Liver (tissue), 9 donors: ENCODE data around the gene HAO1. TPM values are rescaled to one million over a fixed set of nuclear protein-coding genes. Genes with fewer than 3 reads are reported as not detected.
A peak's percentile ranks its signal among the peaks of the same experiment; 100 is the strongest.

Experiments used
- DNase-seq: peaks from one replicate; pipeline ENCODE4 v3.0.0-alpha.2; 2017; ENCODE audit warnings: low spot score
- H3K27ac ChIP-seq, 2 donors: one replicate each; pipeline ENCODE4 v1.7.0; 2013; ENCODE audit warnings: inconsistent platforms in 2 of 2, low read length in 2 of 2, control low read depth in 1 of 2, low read depth in 1 of 2, mild to moderate bottlenecking in 1 of 2
- H3K27me3 ChIP-seq, 4 donors: one replicate each; pipeline versions ENCODE4 v1.6.1 to v1.7.0; 2013; ENCODE audit warnings: low read length in 3 of 4, inconsistent platforms in 1 of 4, mild to moderate bottlenecking in 1 of 4, moderate library complexity in 1 of 4; ENCODE audit not compliant: control insufficient read depth in 4 of 4, insufficient read depth in 4 of 4
- H3K36me3 ChIP-seq, 4 donors: one replicate each; pipeline versions ENCODE4 v1.6.1 to v1.7.0; 2013; ENCODE audit warnings: low read length in 3 of 4, mild to moderate bottlenecking in 3 of 4, low read depth in 1 of 4, moderate library complexity in 1 of 4; ENCODE audit not compliant: control insufficient read depth in 4 of 4, insufficient read depth in 3 of 4
- H3K4me1 ChIP-seq, 4 donors: one replicate each; pipeline versions ENCODE4 v1.6.1 to v1.7.0; 2013; ENCODE audit warnings: low read length in 3 of 4, mild to moderate bottlenecking in 3 of 4, moderate library complexity in 1 of 4; ENCODE audit not compliant: control insufficient read depth in 4 of 4, insufficient read depth in 4 of 4
- H3K4me3 ChIP-seq, 3 donors: one replicate each; pipeline versions ENCODE4 v1.6.1 to v1.7.0; 2013; ENCODE audit warnings: low read length in 3 of 3, control low read depth in 1 of 3, low read depth in 1 of 3, mild to moderate bottlenecking in 1 of 3
- H3K9ac ChIP-seq, 2 donors: one replicate each; pipeline ENCODE4 v1.7.0; 2013; ENCODE audit warnings: low read length in 2 of 2, mild to moderate bottlenecking in 2 of 2, moderate library complexity in 2 of 2, control low read depth in 1 of 2, low read depth in 1 of 2
- H3K9me3 ChIP-seq, 4 donors: one replicate each; pipeline versions ENCODE4 v1.6.1 to v1.7.0; 2013; ENCODE audit warnings: low read length in 3 of 4; ENCODE audit not compliant: control insufficient read depth in 4 of 4
- ATF3 ChIP-seq: IDR thresholded peaks from 2 replicates; pipeline ENCODE4 v1.6.1; 2016; ENCODE audit warnings: antibody characterized with exemption
- CTCF ChIP-seq: fragments of 150-350 bp; IDR thresholded peaks from 2 replicates; pipeline ENCODE4 v1.5.1; 2017; ENCODE audit warnings: improper control_type of control experiment, low read depth, low read length; ENCODE audit not compliant: missing input control
- EGR1 ChIP-seq, 2 donors: IDR thresholded peaks; 2 replicates each; pipeline ENCODE4 v1.6.1; 2016 to 2018; ENCODE audit warnings: antibody characterized with exemption in 2 of 2, low read depth in 2 of 2
- FOXA2 ChIP-seq: IDR thresholded peaks from 2 replicates; pipeline ENCODE4 v1.6.1; 2016; ENCODE audit warnings: antibody characterized with exemption
- GABPA ChIP-seq, 2 donors: IDR thresholded peaks in 1 of 2; conservative IDR thresholded peaks in 1 of 2; 2 replicates each; pipeline ENCODE4 v1.6.1; 2016; ENCODE audit warnings: antibody characterized with exemption in 2 of 2, mild to moderate bottlenecking in 1 of 2, moderate library complexity in 1 of 2
- HNF4A ChIP-seq, 2 donors: conservative IDR thresholded peaks; 2 replicates each; pipeline ENCODE4 v1.6.1; 2016; ENCODE audit warnings: antibody characterized with exemption in 2 of 2, mild to moderate bottlenecking in 2 of 2
- HNF4G ChIP-seq: IDR thresholded peaks from 2 replicates; pipeline ENCODE4 v1.6.1; 2016; ENCODE audit warnings: antibody characterized with exemption
- JUND ChIP-seq, 2 donors: IDR thresholded peaks; 2 replicates each; pipeline ENCODE4 v1.6.1; 2016; ENCODE audit warnings: antibody characterized with exemption in 2 of 2
- MAX ChIP-seq: IDR thresholded peaks from 2 replicates; pipeline ENCODE4 v1.6.1; 2016; ENCODE audit warnings: antibody characterized with exemption
- NR2F2 ChIP-seq: IDR thresholded peaks from 2 replicates; pipeline ENCODE4 v1.6.1; 2016; ENCODE audit warnings: antibody characterized with exemption
- RAD21 ChIP-seq, 2 donors: IDR thresholded peaks; 2 replicates each; pipeline ENCODE4 v1.6.1; 2016; ENCODE audit warnings: antibody characterized with exemption in 2 of 2, mild to moderate bottlenecking in 2 of 2
- REST ChIP-seq: IDR thresholded peaks from 2 replicates; pipeline ENCODE4 v1.6.1; 2016; ENCODE audit warnings: antibody characterized with exemption, mild to moderate bottlenecking
- RXRA ChIP-seq, 2 donors: IDR thresholded peaks; 2 replicates each; pipeline ENCODE4 v1.6.1; 2017 to 2018; ENCODE audit warnings: antibody characterized with exemption in 2 of 2, mild to moderate bottlenecking in 1 of 2
- SP1 ChIP-seq: IDR thresholded peaks from 2 replicates; pipeline ENCODE4 v1.6.1; 2018; ENCODE audit warnings: antibody characterized with exemption, mild to moderate bottlenecking
- TAF1 ChIP-seq: conservative IDR thresholded peaks from 2 replicates; pipeline ENCODE4 v1.6.1; 2016; ENCODE audit warnings: antibody characterized with exemption, mild to moderate bottlenecking
- WGBS: extraction: QIAGEN DNeasy Blood & Tissue Kit; methylation state at CpG from one replicate; pipeline ENCODE4 v1.1.7; 2013; 5-methylcytosine and 5-hydroxymethylcytosine counted together
- polyA plus RNA-seq, 2 donors: library from polyadenylated mRNA; stranded (reverse) in 1 of 2; unstranded in 1 of 2; fragments of 200-250 nt in 1 of 2; fragments of >200 nt in 1 of 2; fragmentation: Nextera tagmentation in 1 of 2; extraction: Ambion mirVana in 1 of 2; gene quantifications; one replicate each; pipeline versions ENCODE4 v1.2.1 to v1.2.3, GENCODE V29; 2013 to 2015
- total RNA-seq, 2 donors: library from RNA; depleted of rRNA; stranded (reverse); fragments of >200 nt; gene quantifications; one replicate each; pipeline ENCODE4 v1.2.3, GENCODE V29; 2014
- donor health status: healthy.
- donor health status: healthy.
- donor health status: healthy.
- donor health status: healthy.
- donor health status: healthy.

The HAO1 gene
- total and polyA plus RNA-seq, 4 donors, result 17.8 to 164 (median 161) TPM

- H3K4me1 ChIP-seq, result peaks cover 3 to 21% (median 6%) of the 10 kb centered on the region in 4 donors
- H3K27ac ChIP-seq, result no peak overlapping the region
- TF ChIP-seq EGR1 (IDR thresholded peaks at IDR 0.05; ENCODE audit: low read depth in 2 of 2), result no peak
- no peak for TF ChIP-seq HNF4A (conservative IDR thresholded peaks at IDR 0.05)
- TF ChIP-seq CTCF, result no peak
- no peak for TF ChIP-seq HNF4G
- no peak for TF ChIP-seq GABPA (IDR thresholded peaks at IDR 0.05 in 1 of 2, conservative IDR thresholded peaks at IDR 0.05 in 1 of 2)
- no peak for TF ChIP-seq TAF1
- no peak for TF ChIP-seq RXRA (IDR thresholded peaks at IDR 0.05)
- TF ChIP-seq SP1, result no peak
- no peak for TF ChIP-seq REST
- TF ChIP-seq NR2F2, result no peak
- TF ChIP-seq ATF3, result no peak
- no peak for TF ChIP-seq FOXA2
- TF ChIP-seq MAX, result no peak
- TF ChIP-seq JUND (IDR thresholded peaks at IDR 0.05), result no peak
- DNase-seq, result no peak
- no peaks in the 10 kb centered on the region for H3K9me3 ChIP-seq
- no peak overlapping the region for H3K9ac ChIP-seq
- no peaks in the 10 kb centered on the region for H3K27me3 ChIP-seq
- peaks cover 4 to 38% (median 21%) of the 10 kb centered on the region in 4 donors for H3K36me3 ChIP-seq
- no peak overlapping the region for H3K4me3 ChIP-seq
These were observed 9.9 kb downstream of the HAO1 start for GRCh38 chr20:7930343-7930742.

GRCh38 chr20:7926767-7927166, 13.5 kb downstream of the HAO1 start:
- Histone ChIP-seq H3K27me3 (no peaks in the 10 kb centered on the region), H3K9ac (no peak overlapping the region), H3K36me3 (peaks cover 2 to 28% (median 12%) of the 10 kb centered on the region in 4 donors), H3K4me3 (no peak overlapping the region), H3K4me1 (peaks cover 0 to 11% (median 5%) of the 10 kb centered on the region in 4 donors), H3K9me3 (no peaks in the 10 kb centered on the region), H3K27ac (no peak overlapping the region)
- no peak for TF ChIP-seq HNF4G
- peak; percentile 38 for TF ChIP-seq CTCF
- no peak for TF ChIP-seq HNF4A (conservative IDR thresholded peaks at IDR 0.05)
- peak; percentile 62 to 63 for TF ChIP-seq RAD21 (IDR thresholded peaks at IDR 0.05)
- TF ChIP-seq TAF1, result no peak
- no peak for DNase-seq
- WGBS, result 34% methylated on average over 1 of the region's 1 CpG
